Measurements from ENCODE around the gene N4BP2L2. TPM values are rescaled to one million over a fixed set of nuclear protein-coding genes. Genes with fewer than 3 reads are reported as not detected.

Gene N4BP2L2
- total RNA-seq, 1 donor from 2014 or later, result 81.9 TPM

GRCh38 chr13:32555613-32556012 is 17.0 kb upstream of the N4BP2L2 start:
- no peak overlapping the region for H3K4me2 ChIP-seq (ENCODE audit: low read length)
- no peak for FAIRE-seq
- no peak overlapping the region for H2AFZ ChIP-seq (ENCODE audit: low read depth, low read length)
- H3K4me1 Mint-ChIP-seq (ENCODE audit: low read depth, unreplicated experiment), result no peaks in the 10 kb centered on the region
- H3K36me3 ChIP-seq (ENCODE audit: insufficient read depth, low read length), result no peaks in the 10 kb centered on the region
- no peaks in the 10 kb centered on the region for H3K36me3 Mint-ChIP-seq (ENCODE audit: low read depth, unreplicated experiment)
- no peaks in the 10 kb centered on the region for H3K27me3 ChIP-seq (ENCODE audit: insufficient read depth, low read length)
- no peaks in the 10 kb centered on the region for H3K9me3 Mint-ChIP-seq (ENCODE audit: unreplicated experiment)
- no peak overlapping the region for H3K27ac ChIP-seq (ENCODE audit: low read depth, low read length)
- no peak for TF ChIP-seq EZH2 (IDR thresholded peaks at IDR 0.05; ENCODE audit: insufficient read depth, low read length)
- TF ChIP-seq CTCF (IDR thresholded peaks at IDR 0.05; ENCODE audit: insufficient read depth, low read depth, low read length), result no peak
- DNase-seq (ENCODE audit: low read depth), result no peak
- no peaks in the 10 kb centered on the region for H4K20me1 ChIP-seq (ENCODE audit: insufficient read depth, low read length)
- H3K27ac Mint-ChIP-seq (ENCODE audit: unreplicated experiment), result no peak overlapping the region
- H3K9ac ChIP-seq (ENCODE audit: low read length), result no peak overlapping the region
- no peaks in the 10 kb centered on the region for H3K4me1 ChIP-seq (ENCODE audit: insufficient read depth, low read length)
- no peaks in the 10 kb centered on the region for H3K27me3 Mint-ChIP-seq (ENCODE audit: low read depth, unreplicated experiment)
- H3K9me3 ChIP-seq (ENCODE audit: insufficient read depth, low read depth, low read length), result no peaks in the 10 kb centered on the region
- H3K4me3 ChIP-seq (ENCODE audit: insufficient read depth, low read depth, low read length), result no peak overlapping the region
- H3K4me3 Mint-ChIP-seq (ENCODE audit: unreplicated experiment), result no peak overlapping the region
- no peaks in the 10 kb centered on the region for H3K79me2 ChIP-seq (ENCODE audit: insufficient read depth, low read length)

GRCh38 chr13:32553720-32554119 is 15.1 kb upstream of the N4BP2L2 start:
- Histone ChIP-seq H2AFZ (ENCODE audit: low read depth, low read length) (no peak overlapping the region), H4K20me1 (ENCODE audit: insufficient read depth, low read length) (no peaks in the 10 kb centered on the region), H3K36me3 (ENCODE audit: insufficient read depth, low read length) (no peaks in the 10 kb centered on the region), H3K4me3 (ENCODE audit: insufficient read depth, low read depth, low read length) (no peak overlapping the region), H3K4me2 (ENCODE audit: low read length) (no peak overlapping the region), H3K27me3 (ENCODE audit: insufficient read depth, low read length) (no peaks in the 10 kb centered on the region), H3K4me1 (ENCODE audit: insufficient read depth, low read length) (no peaks in the 10 kb centered on the region), H3K9ac (ENCODE audit: low read length) (no peak overlapping the region), H3K9me3 (ENCODE audit: insufficient read depth, low read depth, low read length) (no peaks in the 10 kb centered on the region), H3K27ac (ENCODE audit: low read depth, low read length) (no peak overlapping the region), H3K79me2 (ENCODE audit: insufficient read depth, low read length) (no peaks in the 10 kb centered on the region)
- Mint-ChIP-seq H3K4me3 (ENCODE audit: unreplicated experiment) (no peak overlapping the region), H3K9me3 (ENCODE audit: unreplicated experiment) (no peaks in the 10 kb centered on the region), H3K27me3 (ENCODE audit: low read depth, unreplicated experiment) (no peaks in the 10 kb centered on the region), H3K27ac (ENCODE audit: unreplicated experiment) (no peak overlapping the region), H3K36me3 (ENCODE audit: low read depth, unreplicated experiment) (no peaks in the 10 kb centered on the region), H3K4me1 (ENCODE audit: low read depth, unreplicated experiment) (no peaks in the 10 kb centered on the region)
- DNase-seq (ENCODE audit: low read depth), result no peak
- no peak for TF ChIP-seq EZH2 (IDR thresholded peaks at IDR 0.05; ENCODE audit: insufficient read depth, low read length)
- no peak for TF ChIP-seq CTCF (IDR thresholded peaks at IDR 0.05; ENCODE audit: insufficient read depth, low read depth, low read length)
- FAIRE-seq, result no peak

GRCh38 chr13:32549788-32550187 is 11.2 kb upstream of the N4BP2L2 start:
- Mint-ChIP-seq H3K27ac (ENCODE audit: unreplicated experiment) (no peak overlapping the region), H3K36me3 (ENCODE audit: low read depth, unreplicated experiment) (no peaks in the 10 kb centered on the region), H3K4me1 (ENCODE audit: low read depth, unreplicated experiment) (no peaks in the 10 kb centered on the region), H3K9me3 (ENCODE audit: unreplicated experiment) (no peaks in the 10 kb centered on the region), H3K27me3 (ENCODE audit: low read depth, unreplicated experiment) (peaks cover 5% of the 10 kb centered on the region), H3K4me3 (ENCODE audit: unreplicated experiment) (no peak overlapping the region)
- no peaks in the 10 kb centered on the region for H4K20me1 ChIP-seq (ENCODE audit: insufficient read depth, low read length)
- FAIRE-seq (no peak), DNase-seq (ENCODE audit: low read depth) (no peak)
- no peaks in the 10 kb centered on the region for H3K9me3 ChIP-seq (ENCODE audit: insufficient read depth, low read depth, low read length)
- no peaks in the 10 kb centered on the region for H3K79me2 ChIP-seq (ENCODE audit: insufficient read depth, low read length)
- H3K27me3 ChIP-seq (ENCODE audit: insufficient read depth, low read length), result no peaks in the 10 kb centered on the region
- TF ChIP-seq EZH2 (IDR thresholded peaks at IDR 0.05; ENCODE audit: insufficient read depth, low read length) (no peak), CTCF (IDR thresholded peaks at IDR 0.05; ENCODE audit: insufficient read depth, low read depth, low read length) (no peak)
- no peaks in the 10 kb centered on the region for H3K4me1 ChIP-seq (ENCODE audit: insufficient read depth, low read length)
- H3K27ac ChIP-seq (ENCODE audit: low read depth, low read length), result no peak overlapping the region
- H3K9ac ChIP-seq (ENCODE audit: low read length), result no peak overlapping the region
- H3K4me3 ChIP-seq (ENCODE audit: insufficient read depth, low read depth, low read length), result no peak overlapping the region
- H3K36me3 ChIP-seq (ENCODE audit: insufficient read depth, low read length), result no peaks in the 10 kb centered on the region
- H2AFZ ChIP-seq (ENCODE audit: low read depth, low read length), result no peak overlapping the region
- no peak overlapping the region for H3K4me2 ChIP-seq (ENCODE audit: low read length)
